NT2/D1 (cell line): ENCODE measurements around the gene SPATS1.

Source experiments
- SUZ12 ChIP-seq: IDR thresholded peaks from 2 replicates; pipeline ENCODE4 v1.6.1; 2011; ENCODE audit not compliant: insufficient read length, insufficient read depth; ENCODE audit errors: extremely low read depth
- YY1 ChIP-seq: IDR thresholded peaks from 2 replicates; pipeline ENCODE4 v1.6.1; 2011; ENCODE audit not compliant: insufficient read length, insufficient read depth
- ZNF274 ChIP-seq: IDR thresholded peaks from 2 replicates; pipeline ENCODE4 v1.6.1; 2011; ENCODE audit warnings: mild to moderate bottlenecking, low read depth, low read length

DNA sequence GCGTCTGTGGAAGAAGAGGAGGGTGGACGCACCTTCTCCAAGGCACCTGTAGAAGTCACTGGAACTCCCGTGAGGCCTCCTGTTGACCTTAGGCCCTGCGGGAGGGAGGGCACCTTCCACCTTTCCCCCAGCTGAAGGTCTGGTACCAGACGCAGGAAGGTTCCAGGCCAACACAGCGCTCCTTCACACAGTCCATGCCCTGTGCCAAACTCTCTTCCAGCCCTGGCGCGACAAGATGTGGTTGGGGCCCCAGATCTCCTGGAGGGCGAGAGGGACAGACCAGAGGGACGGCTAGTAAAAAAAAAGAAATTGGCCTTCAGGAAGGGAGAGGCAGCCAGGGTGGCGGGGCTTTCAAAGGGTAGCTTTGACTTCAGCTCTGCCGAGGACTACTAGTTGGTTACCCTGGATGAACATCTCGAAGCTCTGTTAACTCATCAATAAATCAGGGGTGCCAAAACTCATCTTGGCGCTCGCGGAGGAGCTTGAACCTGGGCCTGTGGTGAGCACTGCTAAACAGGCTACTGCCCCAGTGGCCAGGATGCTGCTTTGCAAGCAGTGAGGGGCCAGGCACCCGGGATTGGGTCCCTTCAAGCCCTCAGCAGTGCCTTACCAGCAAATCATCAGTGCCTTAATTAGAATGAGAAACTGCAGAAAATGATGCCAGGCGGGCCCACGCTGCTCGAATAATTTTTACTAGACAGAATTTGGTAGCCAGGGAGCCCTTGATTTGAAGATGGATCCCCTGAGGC lies 44.2 kb upstream of the SPATS1 start:
- TF ChIP-seq ZNF274 (no peak), SUZ12 (no peak), YY1 (no peak)
